K562 (cell line): ENCODE data around the gene MTHFS. TPM values are rescaled to one million over a fixed set of nuclear protein-coding genes. Genes with fewer than 3 reads are reported as not detected.

Source experiments
- ARNT ChIP-seq, 2 experiments: fragments of 450-650 bp; IDR thresholded peaks; 2 replicates each; pipeline ENCODE4 v1.6.1; 2016; ENCODE audit warnings: mild to moderate bottlenecking in 1 of 2
- COPS2 ChIP-seq: fragments of 450-650 bp; conservative IDR thresholded peaks from 2 replicates; pipeline ENCODE4 v1.6.1; 2016; ENCODE audit warnings: mild to moderate bottlenecking, moderate library complexity
- CSDE1 ChIP-seq, 2 experiments: fragments of 450-650 bp; IDR thresholded peaks; 2 replicates each; pipeline ENCODE4 v1.6.1; 2016; ENCODE audit warnings: mild to moderate bottlenecking in 1 of 2
- E2F5 ChIP-seq: sonication (generic); formaldehyde crosslinking; IDR thresholded peaks from 2 replicates; pipeline ENCODE4 v1.8.0; 2022; ENCODE audit warnings: mild to moderate bottlenecking, missing genetic modification reagents
- FIP1L1 ChIP-seq: fragments of 200-400 bp; formaldehyde crosslinking; IDR thresholded peaks from 2 replicates; pipeline ENCODE4 v1.6.1; 2018; ENCODE audit warnings: mild to moderate bottlenecking, low read depth, low read length; ENCODE audit not compliant: poor library complexity, severe bottlenecking
- FOS ChIP-seq: IDR thresholded peaks from 3 replicates; pipeline ENCODE4 v1.6.1; 2011; ENCODE audit not compliant: insufficient read length; ENCODE audit errors: extremely low read depth
- FOXA1 ChIP-seq: fragments of 450-650 bp; IDR thresholded peaks from 2 replicates; pipeline ENCODE4 v1.6.1; 2016; ENCODE audit warnings: mild to moderate bottlenecking, borderline replicate concordance
- GTF2A2 ChIP-seq: IDR thresholded peaks from 2 replicates; pipeline ENCODE4 v1.6.1; 2016; ENCODE audit warnings: mild to moderate bottlenecking, missing genetic modification characterization, missing compliant biosample characterization
- HDAC2 ChIP-seq: fragments of 450-650 bp; IDR thresholded peaks from 2 replicates; pipeline ENCODE4 v1.6.1; 2016; ENCODE audit warnings: mild to moderate bottlenecking
- HNRNPH1 ChIP-seq: fragments of 200-400 bp; formaldehyde crosslinking; optimal IDR thresholded peaks from 2 replicates; pipeline ENCODE3; 2017; ENCODE audit warnings: low read depth, mild to moderate bottlenecking, low read length, moderate library complexity
- HNRNPL ChIP-seq: fragments of 200-400 bp; formaldehyde crosslinking; IDR thresholded peaks from 2 replicates; pipeline ENCODE4 v1.6.1; 2017; ENCODE audit warnings: low read depth, mild to moderate bottlenecking, low read length
- MTA2 ChIP-seq: fragments of 450-650 bp; IDR thresholded peaks from 2 replicates; pipeline ENCODE4 v1.6.1; 2016; ENCODE audit warnings: low read depth
- NKRF ChIP-seq: fragments of 450-650 bp; IDR thresholded peaks from 2 replicates; pipeline ENCODE4 v1.6.1; 2016; ENCODE audit warnings: borderline replicate concordance
- NONO ChIP-seq, 2 experiments: fragments of 200-400 bp in 1 of 2; fragments of 450-650 bp in 1 of 2; formaldehyde crosslinking in 1 of 2; IDR thresholded peaks; 2 replicates each; pipeline ENCODE4 v1.6.1; 2017; ENCODE audit warnings: low read depth in 2 of 2, mild to moderate bottlenecking in 2 of 2, moderate library complexity in 2 of 2, low read length in 1 of 2
- NR2C2 ChIP-seq, 2 experiments: fragments of 200-800 bp in 1 of 2; sonication (Bioruptor generic) in 1 of 2; sonication (generic) in 1 of 2; formaldehyde crosslinking in 1 of 2; IDR thresholded peaks; 2 replicates each; pipeline versions ENCODE4 v1.6.1 to v1.8.0; 2016 to 2022; ENCODE audit warnings: mild to moderate bottlenecking in 1 of 2, missing compliant biosample characterization in 1 of 2, missing genetic modification characterization in 1 of 2, missing genetic modification reagents in 1 of 2
- NR4A1 ChIP-seq, 2 experiments: fragments of 250-450 bp in 1 of 2; fragments of 450-650 bp in 1 of 2; sonication (Bioruptor Pico) in 1 of 2; IDR thresholded peaks; 2 replicates each; pipeline versions ENCODE4 v1.4.0 to v1.6.1; 2016 to 2020; ENCODE audit warnings: mild to moderate bottlenecking in 2 of 2, missing compliant biosample characterization in 1 of 2, missing genetic modification characterization in 1 of 2, moderate library complexity in 1 of 2
- PTRF ChIP-seq: fragments of 450-650 bp; IDR thresholded peaks from 2 replicates; pipeline ENCODE4 v1.6.1; 2016; ENCODE audit warnings: mild to moderate bottlenecking, missing genetic modification characterization, missing compliant biosample characterization
- RBFOX2 ChIP-seq: fragments of 200-400 bp; formaldehyde crosslinking; IDR thresholded peaks from 2 replicates; pipeline ENCODE4 v1.6.1; 2017; ENCODE audit warnings: low read depth, mild to moderate bottlenecking, low read length, moderate library complexity
- RBM34 ChIP-seq: fragments of 200-400 bp; formaldehyde crosslinking; IDR thresholded peaks from 2 replicates; pipeline ENCODE4 v1.6.1; 2018; ENCODE audit warnings: low read length, borderline replicate concordance; ENCODE audit not compliant: insufficient read depth
- SMARCC2 ChIP-seq: fragments of 450-650 bp; IDR thresholded peaks from 2 replicates; pipeline ENCODE4 v1.6.1; 2017; ENCODE audit warnings: antibody characterized with exemption, moderate library complexity, mild to moderate bottlenecking, low read depth
- ZBTB1 ChIP-seq: sonication (generic); formaldehyde crosslinking; IDR thresholded peaks from 2 replicates; pipeline ENCODE4 v1.8.1; 2023; ENCODE audit warnings: missing genetic modification reagents, low read depth, mild to moderate bottlenecking, borderline replicate concordance
- ZBTB9 ChIP-seq: fragments of 450-650 bp; formaldehyde crosslinking; IDR thresholded peaks from 2 replicates; pipeline ENCODE4 v1.4.0; 2020; ENCODE audit warnings: mild to moderate bottlenecking, moderate library complexity
- ZNF239 ChIP-seq: fragments of 250-450 bp; sonication (Bioruptor Pico); IDR thresholded peaks from 2 replicates; pipeline ENCODE4 v1.4.0; 2020; ENCODE audit warnings: mild to moderate bottlenecking
- polyA plus RNA-seq, 8 experiments: library from polyadenylated mRNA; depleted of rRNA in 4 of 8; stranded (reverse) in 5 of 8; unstranded in 3 of 8; fragments of >200 nt; fragmentation: Nextera tagmentation in 2 of 8; fragmentation: Illumina TruSeq in 1 of 8; extraction: Ambion mirVana in 2 of 8; extraction: Trizol in 1 of 8; gene quantifications; 2 replicates each; pipeline versions ENCODE4 v1.2.1 to v1.2.3, GENCODE V29; 2011 to 2014; ENCODE audit warnings: inconsistent platforms in 1 of 8, missing spikeins in 1 of 8
- total RNA-seq, 7 experiments: library from RNA; depleted of rRNA in 6 of 7; stranded (reverse); fragments of >200 nt in 6 of 7; fragmentation: Illumina TruSeq in 2 of 7; extraction: Trizol in 2 of 7; gene quantifications; 2 replicates each; pipeline versions ENCODE4 v1.2.1 to v1.2.3, GENCODE V29; 2011 to 2021; ENCODE audit warnings: low replicate concordance in 1 of 7
- TF ChIP-seq, protein P1 (sequence below): IDR thresholded peaks from 3 replicates; pipeline ENCODE4 v1.6.1; 2011; ENCODE audit warnings: borderline replicate concordance, mild to moderate bottlenecking; ENCODE audit not compliant: insufficient read length, insufficient read depth

MTHFS gene
- total and polyA plus RNA-seq, 9 of the 15 experiments (the other 6 are each of a cell fraction or from before 2014, with no cell fraction given): 17.8 to 79.3 (median 41.7) TPM

GRCh38 chr15:79923079-79923514, 26.3 kb upstream of the MTHFS start (continued):
- TF ChIP-seq ZBTB9 (CRISPR knock-in tag): 0 out of 2 replicates have a peak, but pooled peaks have one; percentile 32
- TF ChIP-seq RBM34: no peak
- no peak for TF ChIP-seq MTA2
- TF ChIP-seq NONO (IDR thresholded peaks at IDR 0.05; ENCODE audit: low read depth in 2 of 2, low read length in 1 of 2): 0 out of 4 replicates have a peak, but pooled peaks of 1 of the 2 experiments have one; percentile 10
- TF ChIP-seq COPS2: no peak
- TF ChIP-seq SMARCC2: no peak
- no peak for TF ChIP-seq HNRNPH1
- no peak for TF ChIP-seq NR4A1 (CRISPR knock-in tag; IDR thresholded peaks at IDR 0.05)
- no peak for TF ChIP-seq NR4A1 (tag; IDR thresholded peaks at IDR 0.05)
- TF ChIP-seq CSDE1 (IDR thresholded peaks at IDR 0.05): no peak
- TF ChIP-seq NR2C2 (CRISPR knock-in tag; IDR thresholded peaks at IDR 0.05): peak; percentile 6; the same call in 1 of the 2 replicates
- no peak for TF ChIP-seq NR2C2 (tag; IDR thresholded peaks at IDR 0.05)
- TF ChIP-seq FOS: no peak
- TF ChIP-seq E2F5 (CRISPR knock-in tag): peak; percentile 67; the same call in 1 of the 2 replicates
- no peak for TF ChIP-seq HDAC2
- no peak for TF ChIP-seq PTRF
- no peak for TF ChIP-seq FOXA1
- no peak for TF ChIP-seq RBFOX2
- no peak for TF ChIP-seq GTF2A2 (tag)
- no peak for TF ChIP-seq HNRNPL
- TF ChIP-seq ZNF239: no peak
- TF ChIP-seq ARNT (IDR thresholded peaks at IDR 0.05): no peak
- TF ChIP-seq, protein P1, sequence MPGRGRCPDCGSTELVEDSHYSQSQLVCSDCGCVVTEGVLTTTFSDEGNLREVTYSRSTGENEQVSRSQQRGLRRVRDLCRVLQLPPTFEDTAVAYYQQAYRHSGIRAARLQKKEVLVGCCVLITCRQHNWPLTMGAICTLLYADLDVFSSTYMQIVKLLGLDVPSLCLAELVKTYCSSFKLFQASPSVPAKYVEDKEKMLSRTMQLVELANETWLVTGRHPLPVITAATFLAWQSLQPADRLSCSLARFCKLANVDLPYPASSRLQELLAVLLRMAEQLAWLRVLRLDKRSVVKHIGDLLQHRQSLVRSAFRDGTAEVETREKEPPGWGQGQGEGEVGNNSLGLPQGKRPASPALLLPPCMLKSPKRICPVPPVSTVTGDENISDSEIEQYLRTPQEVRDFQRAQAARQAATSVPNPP: no peak
- TF ChIP-seq ZBTB1: no peak
- TF ChIP-seq NKRF: peak; percentile 14; the same call in 1 of the 2 replicates
- no peak for TF ChIP-seq FIP1L1
